Brain microvascular endothelial cell (primary cell): ENCODE data around the gene FAM9B.

ENCODE experiments used
- DNase-seq: peaks from one replicate; pipeline ENCODE4 v3.0.0-alpha.2; 2020
- H3K27ac ChIP-seq: fragments of 250-450 bp; sonication (Bioruptor Pico); 2 replicates; pipeline ENCODE4 v1.5.1; 2020; ENCODE audit warnings: mild to moderate bottlenecking, moderate library complexity
- H3K27me3 ChIP-seq: fragments of 250-450 bp; sonication (Bioruptor Pico); replicated peaks from 2 replicates; pipeline ENCODE4 v1.5.1; 2020; ENCODE audit warnings: mild to moderate bottlenecking
- H3K36me3 ChIP-seq: fragments of 250-450 bp; sonication (Bioruptor Pico); replicated peaks from 2 replicates; pipeline ENCODE4 v1.5.1; 2020; ENCODE audit warnings: mild to moderate bottlenecking
- H3K4me3 ChIP-seq: 2 replicates; pipeline ENCODE4 v1.5.1; 2011; ENCODE audit warnings: low read depth, mild to moderate bottlenecking, control low read depth, low read length, moderate library complexity
- CTCF ChIP-seq: IDR thresholded peaks from 2 replicates; pipeline ENCODE4 v1.5.1; 2011; ENCODE audit warnings: low read depth, mild to moderate bottlenecking, moderate library complexity, low read length, control low read depth, inconsistent platforms; ENCODE audit errors: missing control alignments
- in situ Hi-C: cut with HindIII; loops from 2 replicates; pipeline ENCODE4 v1.10.0; 2017; ENCODE audit warnings: low sequenced_read_pairs, low pct_ligation_motif_present

Gene FAM9B

GRCh38 chrX:8981723-8982122 lies 52.2 kb downstream of the FAM9B start:
- Histone ChIP-seq H3K4me3 (no peak overlapping the region), H3K27ac (no peak overlapping the region), H3K27me3 (no peaks in the 10 kb centered on the region), H3K36me3 (no peaks in the 10 kb centered on the region)
- TF ChIP-seq CTCF: no peak
- in situ Hi-C loops: no loop called here
- DNase-seq: no peak

- no peak for TF ChIP-seq CTCF
- in situ Hi-C loops: no loop called here
- Histone ChIP-seq H3K27ac (no peak overlapping the region), H3K4me3 (no peak overlapping the region), H3K27me3 (no peaks in the 10 kb centered on the region), H3K36me3 (no peaks in the 10 kb centered on the region)
- DNase-seq: no peak
Measured at GRCh38 chrX:8980756-8981155, 53.2 kb downstream of the FAM9B start.
